Measurements from ENCODE around the gene RASAL1. TPM values are rescaled to one million over a fixed set of nuclear protein-coding genes. Genes with fewer than 3 reads are reported as not detected.

RASAL1 gene
- total RNA-seq, 1 donor from 2014 or later: not detected

- peak; percentile 85 for DNase-seq (ENCODE audit: low read depth)
Observed at GRCh38 chr12:113162102-113163029, 26.8 kb upstream of the RASAL1 start.

DNA sequence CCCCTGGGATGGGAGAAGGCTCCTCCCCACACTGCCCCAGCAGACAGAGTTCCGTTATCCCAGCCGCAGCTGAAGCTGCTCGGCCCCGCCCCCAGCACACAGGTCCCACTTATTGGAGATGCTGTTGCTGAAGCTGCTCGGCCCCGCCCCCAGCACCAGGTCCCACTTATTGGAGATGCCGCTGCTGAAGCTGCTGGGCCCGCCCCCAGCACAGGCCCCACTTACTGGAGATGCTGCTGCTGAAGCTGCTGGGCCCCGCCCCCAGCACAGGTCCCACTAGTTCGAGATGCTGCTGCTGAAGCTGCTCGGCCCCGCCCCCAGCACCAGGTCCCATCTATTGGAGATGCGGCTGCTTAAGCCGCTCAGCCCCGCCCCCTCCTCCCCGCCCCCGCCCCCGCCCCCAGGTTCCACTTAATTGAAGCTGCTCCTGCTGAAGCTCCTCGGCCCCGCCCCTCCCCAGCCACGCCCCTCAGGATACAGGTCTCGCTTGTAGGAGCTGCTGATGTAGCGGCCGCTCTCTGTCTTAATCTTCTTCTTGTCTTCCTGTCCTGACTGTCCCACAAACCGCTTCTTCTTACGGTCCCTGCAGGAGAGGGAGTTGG lies 26.0 kb upstream of the RASAL1 start:
- no peak for DNase-seq (ENCODE audit: low read depth)

DNA sequence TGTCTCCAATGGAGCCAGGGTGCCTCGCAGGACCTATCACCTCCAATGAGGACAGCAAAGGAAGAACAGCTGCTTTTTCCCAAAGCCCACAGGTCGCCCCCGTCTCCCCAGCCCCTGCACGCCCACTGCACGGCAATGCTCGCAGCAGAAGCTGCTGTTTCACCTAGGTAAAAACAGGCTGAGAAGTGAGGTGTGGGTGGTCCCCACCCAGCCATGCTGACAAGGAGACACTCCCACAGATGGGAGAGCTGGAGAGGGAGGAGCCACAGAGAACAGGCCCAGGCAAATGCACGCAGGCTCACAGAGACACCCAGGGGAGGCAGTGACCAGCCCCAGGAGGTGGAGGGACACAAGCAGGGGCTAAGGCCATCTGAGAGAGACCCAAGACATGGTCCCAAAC lies 24.4 kb upstream of the RASAL1 start:
- no peak for DNase-seq (ENCODE audit: low read depth)

DNA sequence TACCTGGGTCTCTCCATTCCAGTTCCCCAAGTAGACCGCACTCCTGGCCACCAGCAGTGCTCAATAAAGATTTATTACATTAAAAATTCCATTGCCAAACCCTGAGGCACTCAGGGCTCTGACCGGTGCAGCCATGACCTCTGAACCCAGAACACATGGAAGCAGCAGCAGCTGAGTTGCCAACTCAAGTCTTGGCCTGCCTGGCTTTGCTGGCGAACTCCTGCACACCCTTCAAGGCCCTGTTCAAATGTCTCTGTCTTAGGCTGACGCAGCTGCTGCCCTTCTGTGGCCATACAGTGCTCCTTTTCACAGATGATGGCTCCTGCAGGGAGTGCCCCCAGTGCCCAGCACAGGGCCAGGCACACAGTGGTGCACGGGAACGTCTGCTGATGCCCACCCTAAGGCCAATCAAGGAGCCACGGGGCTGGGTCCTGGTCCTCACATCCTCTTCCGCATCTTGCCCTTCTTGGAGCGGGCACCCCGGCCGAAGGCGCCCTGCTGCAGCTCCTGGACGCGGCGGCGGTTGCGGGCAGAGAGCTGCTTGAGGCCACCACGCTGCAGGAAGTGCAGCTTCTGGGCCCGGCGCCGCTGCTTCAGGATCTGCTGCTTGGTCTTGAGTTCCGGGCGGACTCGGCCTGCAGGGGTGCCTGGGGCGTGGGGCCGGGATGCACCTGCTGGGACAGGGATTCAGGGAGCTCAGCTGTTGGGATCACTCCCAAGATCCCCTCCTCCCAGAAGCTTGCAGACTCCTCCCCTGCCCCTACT lies 23.1 kb upstream of the RASAL1 start:
- no peak for DNase-seq (ENCODE audit: low read depth)

- DNase-seq (ENCODE audit: low read depth): no peak
Observed at GRCh38 chr12:113157218-113157859, 21.8 kb upstream of the RASAL1 start.

DNA sequence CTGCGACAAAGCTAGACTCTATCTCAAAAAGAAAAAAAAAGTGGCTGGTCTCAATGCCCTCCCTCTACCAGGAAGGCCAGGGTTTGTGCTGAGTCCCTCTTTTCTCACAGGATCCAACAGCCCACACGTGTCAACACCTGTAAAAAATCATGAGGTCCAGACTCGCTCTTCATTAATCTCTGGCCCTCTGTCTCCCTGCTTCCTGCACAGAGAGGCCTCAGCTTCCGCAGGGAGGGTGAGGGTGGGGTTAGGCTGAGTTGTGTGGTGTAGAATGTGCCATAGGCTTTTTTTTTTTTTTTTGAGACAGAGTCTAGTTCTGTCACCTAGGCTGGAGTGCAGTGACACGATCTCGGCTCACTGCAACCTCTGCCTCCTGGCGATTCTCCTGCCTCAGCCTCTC lies 20.1 kb upstream of the RASAL1 start:
- no peak for DNase-seq (ENCODE audit: low read depth)

GRCh38 chr12:113155060-113155459 lies 19.5 kb upstream of the RASAL1 start:
- no peak for DNase-seq (ENCODE audit: low read depth)

DNA sequence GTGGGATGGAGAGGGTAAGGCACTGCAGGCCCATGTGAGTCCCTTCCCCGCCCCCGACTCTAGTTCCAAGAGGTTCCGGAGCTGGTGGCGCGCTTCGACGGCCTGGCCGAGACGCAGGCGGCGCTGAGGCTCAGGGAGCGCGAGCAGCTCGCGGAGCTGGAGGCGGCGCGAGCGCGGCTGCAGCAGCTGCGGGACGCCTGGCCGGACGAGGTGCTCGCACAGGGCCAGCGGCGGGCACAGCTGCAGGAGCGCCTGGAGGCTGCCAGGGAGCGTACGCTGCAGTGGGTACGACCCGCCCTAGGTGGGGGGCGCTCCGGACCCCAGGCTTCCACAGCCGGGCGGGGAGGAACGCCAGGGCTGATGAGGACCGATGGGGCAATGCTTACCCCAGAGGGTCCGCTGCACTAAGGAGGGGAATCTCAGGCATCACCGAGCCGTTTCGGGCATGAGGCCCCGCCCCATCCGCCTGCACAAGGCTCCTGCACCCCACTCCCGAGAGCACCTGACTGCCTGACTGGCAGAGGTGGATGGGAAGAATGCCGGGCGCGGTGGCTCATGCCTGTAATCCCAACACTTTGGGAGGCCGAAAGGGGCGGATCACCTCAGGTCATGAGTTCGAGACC lies 18.9 kb upstream of the RASAL1 start:
- peak; percentile 18 for DNase-seq (ENCODE audit: low read depth)

GRCh38 chr12:113152835-113153814 lies 17.6 kb upstream of the RASAL1 start:
- peak; percentile 47 for DNase-seq (ENCODE audit: low read depth)

GRCh38 chr12:113152196-113152834 lies 16.8 kb upstream of the RASAL1 start:
- no peak for DNase-seq (ENCODE audit: low read depth)

DNA sequence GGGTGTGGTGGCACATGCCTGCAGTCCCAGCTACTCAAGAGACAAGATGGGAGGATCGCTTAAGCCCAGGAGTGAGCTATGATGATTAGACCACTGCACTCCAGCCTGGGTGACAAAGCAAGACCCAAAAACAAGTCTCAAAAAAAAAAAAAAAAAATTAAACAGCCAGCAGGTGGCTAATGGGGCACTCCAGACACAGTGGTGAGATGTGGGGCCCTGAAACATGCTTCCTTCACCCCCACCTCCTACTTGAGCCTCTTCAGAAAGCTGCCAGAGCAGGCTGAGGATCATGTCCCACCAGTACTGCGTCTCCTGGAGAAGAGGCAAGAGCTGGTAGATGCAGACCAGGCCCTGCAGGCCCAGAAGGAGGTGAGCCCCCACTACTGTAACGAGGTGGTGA lies 16.1 kb upstream of the RASAL1 start:
- DNase-seq (ENCODE audit: low read depth): no peak

DNA sequence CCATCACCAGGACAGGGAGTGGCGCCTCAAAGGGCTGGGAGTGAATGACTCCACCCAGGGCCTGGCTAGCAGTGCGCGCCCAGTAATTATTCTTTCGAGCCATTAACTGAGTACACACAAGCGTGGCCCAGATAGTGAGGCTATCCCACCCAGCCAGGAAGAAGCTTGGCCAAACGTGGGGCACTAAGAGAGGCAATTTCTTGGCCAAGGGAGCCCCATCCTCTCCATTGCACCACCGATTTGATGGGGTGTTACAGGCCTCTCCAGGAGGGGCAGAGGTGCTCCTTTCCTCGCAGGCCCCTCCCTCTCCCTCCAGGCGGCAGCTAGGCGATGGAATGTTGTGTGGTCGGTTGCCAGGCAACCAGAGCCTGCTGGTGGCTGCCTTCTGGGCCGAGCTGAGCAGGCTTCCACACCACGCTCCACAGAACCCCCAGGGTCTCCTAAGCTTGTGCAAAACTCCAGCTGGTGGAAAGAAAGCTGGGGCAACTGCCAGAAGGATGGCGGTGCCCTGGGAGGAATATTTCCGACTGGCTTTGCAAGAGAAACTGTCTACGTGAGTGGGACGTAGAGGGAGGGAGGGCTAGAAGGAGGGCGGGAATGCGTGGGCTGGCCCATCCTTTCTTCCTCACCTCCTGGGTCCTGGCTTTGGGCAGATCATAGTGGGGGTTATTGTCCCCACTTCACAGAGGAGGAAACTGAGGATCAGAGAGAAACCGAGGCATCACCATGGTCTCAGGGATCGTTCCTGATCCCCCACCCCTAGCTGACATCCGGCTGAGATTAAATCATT lies 14.0 kb upstream of the RASAL1 start, which contains the start of gene CFAP73:
TSS of gene CFAP73 (plus strand) at position 364 of the 790 bp plus-strand sequence. CDS start at position 498, 134 bp downstream.
- peak; percentile 91 for DNase-seq (ENCODE audit: low read depth)

- DNase-seq (ENCODE audit: low read depth): no peak
Observed at GRCh38 chr12:113146999-113147398, 11.4 kb upstream of the RASAL1 start.

- no peak for DNase-seq (ENCODE audit: low read depth)
Observed at GRCh38 chr12:113145720-113146551, 10.4 kb upstream of the RASAL1 start.

DNA sequence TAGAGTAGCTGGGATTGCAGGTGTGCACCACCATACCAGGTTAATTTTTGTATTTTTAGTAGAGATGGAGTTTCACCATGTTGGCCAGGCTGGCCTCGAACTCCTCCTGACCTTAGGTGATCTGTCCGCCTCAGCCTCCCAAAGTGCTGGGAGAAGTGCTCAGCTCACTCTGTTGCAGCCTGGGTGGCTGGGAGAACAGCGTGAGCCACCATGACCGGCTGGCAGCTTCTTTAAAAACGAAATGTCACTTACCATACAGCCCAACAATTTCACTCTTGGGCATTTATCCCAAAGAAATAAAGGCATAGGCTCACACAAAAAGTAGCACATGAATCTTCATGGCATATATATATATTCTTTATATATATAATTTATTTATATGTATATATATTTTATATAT lies 9.2 kb upstream of the RASAL1 start:
- no peak for DNase-seq (ENCODE audit: low read depth)

DNA sequence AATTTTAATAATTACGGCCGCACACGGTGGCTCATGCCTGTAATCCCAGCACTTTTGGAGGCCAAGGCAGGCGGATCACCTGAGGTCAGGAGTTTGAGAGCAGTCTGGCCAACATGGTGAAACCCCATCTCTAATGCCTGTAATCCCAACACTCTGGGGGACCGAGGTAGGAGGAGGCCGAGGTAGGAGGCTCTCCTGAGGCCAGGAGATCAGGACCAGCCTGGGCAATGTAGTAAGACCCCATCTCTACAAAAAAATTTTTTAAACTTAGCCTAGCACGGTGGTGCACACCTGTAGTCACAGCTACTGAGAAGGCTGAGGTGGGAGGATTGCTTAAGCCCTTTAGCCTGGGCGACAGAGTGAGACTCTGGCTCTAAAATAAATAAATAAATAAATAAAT lies 8.4 kb upstream of the RASAL1 start:
- no peak for DNase-seq (ENCODE audit: low read depth)

DNA sequence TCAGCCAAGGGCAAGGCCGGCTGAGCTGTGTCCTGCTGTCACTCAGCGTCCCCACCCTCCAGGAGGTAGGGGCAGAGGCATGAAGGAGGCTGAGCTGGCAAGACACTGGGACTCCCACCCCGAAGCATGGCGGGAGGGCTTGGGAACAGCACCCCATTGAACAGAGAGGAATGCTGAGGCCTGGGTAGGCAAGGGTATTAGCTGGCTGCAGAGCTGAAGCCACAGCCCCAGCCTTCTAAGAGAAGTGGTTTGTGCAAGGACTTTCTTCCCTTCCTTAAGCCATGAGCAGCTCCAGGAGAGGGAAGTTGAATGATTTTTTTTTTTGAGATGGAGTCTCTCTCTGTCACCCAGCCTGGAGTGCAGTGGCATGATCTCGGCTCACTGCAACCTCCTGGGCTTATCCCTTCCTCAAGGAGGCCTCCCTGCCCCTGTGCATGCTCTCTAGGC lies 7.3 kb upstream of the RASAL1 start:
- DNase-seq (ENCODE audit: low read depth): no peak
